Large intestine (tissue), 3 donors: ENCODE results near the gene CHRM1. TPM values are rescaled to one million over a fixed set of nuclear protein-coding genes. Genes with fewer than 3 reads are reported as not detected.

Experiments used
- DNase-seq, 2 donors: peaks; one replicate each; pipeline versions ENCODE4 v3.0.0 to v3.0.0-alpha.2; 2013
- H3K27ac ChIP-seq: one replicate; pipeline ENCODE4 v1.5.1; 2013; ENCODE audit warnings: low read length
- H3K27me3 ChIP-seq: 2 replicates; pipeline ENCODE4 v1.6.1; 2013; ENCODE audit warnings: low read length; ENCODE audit not compliant: control insufficient read depth, insufficient read depth
- H3K36me3 ChIP-seq: 2 replicates; pipeline ENCODE4 v1.6.1; 2013; ENCODE audit warnings: low read length; ENCODE audit not compliant: control insufficient read depth, insufficient read depth
- H3K4me1 ChIP-seq: one replicate; pipeline ENCODE4 v1.6.1; 2013; ENCODE audit warnings: low read length; ENCODE audit not compliant: control insufficient read depth, insufficient read depth
- H3K4me3 ChIP-seq: one replicate; pipeline ENCODE4 v1.5.1; 2013; ENCODE audit warnings: low read length
- H3K9me3 ChIP-seq: one replicate; pipeline ENCODE4 v1.6.1; 2013; ENCODE audit warnings: mild to moderate bottlenecking, low read depth, low read length, moderate library complexity; ENCODE audit not compliant: control insufficient read depth
- WGBS: methylation state at CpG from one replicate; pipeline ENCODE4 v1.1.5; 2013; ENCODE audit warnings: low lambda C conversion rate; ENCODE audit not compliant: insufficient coverage; 5-methylcytosine and 5-hydroxymethylcytosine counted together
- polyA plus RNA-seq: library from polyadenylated mRNA; unstranded; fragments of 120-200 nt; gene quantifications from one replicate; pipeline ENCODE4 v1.2.1, GENCODE V29; 2013

CHRM1 gene
- polyA plus RNA-seq, 1 donor: 1.3 TPM

GRCh38 chr11:62918531-62918930 is 2.6 kb downstream of the CHRM1 start:
- H3K27me3 ChIP-seq: peaks cover 27% of the 10 kb centered on the region
- 47% methylated on average over 2 of the region's 5 CpGs for WGBS
- no peak overlapping the region for H3K4me3 ChIP-seq
- peaks cover 5% of the 10 kb centered on the region for H3K9me3 ChIP-seq
- H3K4me1 ChIP-seq: peaks cover 7% of the 10 kb centered on the region
- no peak overlapping the region for H3K27ac ChIP-seq
- no peak for DNase-seq
- no peaks in the 10 kb centered on the region for H3K36me3 ChIP-seq

GRCh38 chr11:62917906-62918502 is 3.2 kb downstream of the CHRM1 start:
- Histone ChIP-seq H3K9me3 (peaks cover 2% of the 10 kb centered on the region), H3K36me3 (no peaks in the 10 kb centered on the region), H3K4me1 (peaks cover 4% of the 10 kb centered on the region), H3K27ac (no peak overlapping the region), H3K4me3 (no peak overlapping the region), H3K27me3 (peaks cover 22% of the 10 kb centered on the region)
- DNase-seq: no peak
- WGBS: no CpG with 5 or more reads among the region's 11 CpGs

- Histone ChIP-seq H3K36me3 (no peaks in the 10 kb centered on the region), H3K9me3 (no peaks in the 10 kb centered on the region), H3K4me3 (no peak overlapping the region), H3K4me1 (peaks cover 7% of the 10 kb centered on the region), H3K27me3 (peaks cover 2% of the 10 kb centered on the region), H3K27ac (no peak overlapping the region)
- WGBS: no CpG with 5 or more reads among the region's 1 CpG
- no peak for DNase-seq
Measured at GRCh38 chr11:62914416-62914815, 6.7 kb downstream of the CHRM1 start.

- Histone ChIP-seq H3K36me3 (no peaks in the 10 kb centered on the region), H3K4me3 (no peak overlapping the region), H3K4me1 (peaks cover 15% of the 10 kb centered on the region), H3K9me3 (no peaks in the 10 kb centered on the region), H3K27me3 (no peaks in the 10 kb centered on the region), H3K27ac (no peak overlapping the region)
- WGBS: no CpG with 5 or more reads among the region's 3 CpGs
- no peak for DNase-seq
Measured at GRCh38 chr11:62912268-62912667, 8.9 kb downstream of the CHRM1 start.

- Histone ChIP-seq H3K4me1 (peaks cover 15% of the 10 kb centered on the region), H3K27ac (no peak overlapping the region), H3K4me3 (no peak overlapping the region), H3K9me3 (no peaks in the 10 kb centered on the region), H3K36me3 (no peaks in the 10 kb centered on the region), H3K27me3 (no peaks in the 10 kb centered on the region)
- no peak for DNase-seq
- WGBS: 80% methylated on average over 1 of the region's 14 CpGs
Measured at GRCh38 chr11:62911137-62912130, 9.7 kb downstream of the CHRM1 start.

GRCh38 chr11:62910141-62910882 is 10.9 kb downstream of the CHRM1 start:
- H3K4me3 ChIP-seq: no peak overlapping the region
- no CpG with 5 or more reads among the region's 27 CpGs for whole genome bisulfite sequencing

GRCh38 chr11:62909107-62909894 is 11.9 kb downstream of the CHRM1 start:
- Histone ChIP-seq H3K9me3 (no peaks in the 10 kb centered on the region), H3K36me3 (no peaks in the 10 kb centered on the region), H3K27ac (no peak overlapping the region), H3K4me1 (peaks cover 15% of the 10 kb centered on the region), H3K4me3 (no peak overlapping the region), H3K27me3 (no peaks in the 10 kb centered on the region)
- peak; percentile 78 to 88 for DNase-seq
- no CpG with 5 or more reads among the region's 24 CpGs for WGBS

More at GRCh38 chr11:62910141-62910882, 10.9 kb downstream of the CHRM1 start:
- Histone ChIP-seq H3K9me3 (no peaks in the 10 kb centered on the region), H3K36me3 (no peaks in the 10 kb centered on the region), H3K27me3 (no peaks in the 10 kb centered on the region), H3K27ac (no peak overlapping the region), H3K4me1 (peaks cover 15% of the 10 kb centered on the region)
- no peak for DNase-seq

GRCh38 chr11:62908468-62909072 is 12.6 kb downstream of the CHRM1 start:
- H3K4me1 ChIP-seq: peaks cover 15% of the 10 kb centered on the region
- no peak overlapping the region for H3K4me3 ChIP-seq
- H3K9me3 ChIP-seq: no peaks in the 10 kb centered on the region
- WGBS: no CpG with 5 or more reads among the region's 9 CpGs
- DNase-seq: no peak
- no peaks in the 10 kb centered on the region for H3K36me3 ChIP-seq
- H3K27me3 ChIP-seq: no peaks in the 10 kb centered on the region
- H3K27ac ChIP-seq: no peak overlapping the region

GRCh38 chr11:62905927-62906531 is 15.1 kb downstream of the CHRM1 start:
- Histone ChIP-seq H3K36me3 (no peaks in the 10 kb centered on the region), H3K9me3 (no peaks in the 10 kb centered on the region), H3K27ac (no peak overlapping the region), H3K4me3 (no peak overlapping the region), H3K4me1 (peaks cover 12% of the 10 kb centered on the region), H3K27me3 (no peaks in the 10 kb centered on the region)
- peak; percentile 73 to 76 for DNase-seq
- no CpG with 5 or more reads among the region's 14 CpGs for WGBS
